Glomerular endothelial cell (primary cell): ENCODE results near the gene SLC25A23. TPM values are rescaled to one million over a fixed set of nuclear protein-coding genes. Genes with fewer than 3 reads are reported as not detected.
A peak's percentile ranks its signal among the peaks of the same experiment; 100 is the strongest.

Experiments
- DNase-seq: peaks from one replicate; pipeline ENCODE4 v3.0.0-alpha.2; 2011; ENCODE audit warnings: low read depth, low spot score; ENCODE audit errors: extremely low read depth
- total RNA-seq: library from RNA; depleted of rRNA; stranded (reverse); fragments of >200 nt; gene quantifications from 2 replicates; pipeline ENCODE4 v1.2.3, GENCODE V29; 2015

Gene SLC25A23
- total RNA-seq, 1 donor from 2014 or later, result 47.1 TPM

- DNase-seq, result no peak
Measured at GRCh38 chr19:6481541-6482342, 22.1 kb upstream of the SLC25A23 start, which contains the start of gene DENND1C. TSS of gene DENND1C (minus strand) at chr19:6481787. CDS start at chr19:6481695, 92 bp downstream.

- DNase-seq, result no peak
Measured at GRCh38 chr19:6480848-6481415, 21.3 kb upstream of the SLC25A23 start.

- DNase-seq, result no peak
Measured at GRCh38 chr19:6479836-6480398, 20.3 kb upstream of the SLC25A23 start.

- DNase-seq, result no peak
Measured at GRCh38 chr19:6478815-6479214, 19.2 kb upstream of the SLC25A23 start.

GRCh38 chr19:6476896-6477431 is 17.4 kb upstream of the SLC25A23 start:
- DNase-seq, result no peak

- peak; percentile 10 for DNase-seq
Measured at GRCh38 chr19:6476155-6476895, 16.7 kb upstream of the SLC25A23 start.

GRCh38 chr19:6475321-6476108 is 15.9 kb upstream of the SLC25A23 start:
- DNase-seq, result no peak

- no peak for DNase-seq
Measured at GRCh38 chr19:6473647-6474046, 14.1 kb upstream of the SLC25A23 start.

- no peak for DNase-seq
Measured at GRCh38 chr19:6472713-6473112, 13.1 kb upstream of the SLC25A23 start.

GRCh38 chr19:6471076-6471475 is 11.5 kb upstream of the SLC25A23 start:
- DNase-seq, result no peak

- DNase-seq, result no peak
Measured at GRCh38 chr19:6470173-6470572, 10.6 kb upstream of the SLC25A23 start.

- no peak for DNase-seq
Measured at GRCh38 chr19:6467384-6467783, 7.8 kb upstream of the SLC25A23 start.

GRCh38 chr19:6466526-6467248 is 7.1 kb upstream of the SLC25A23 start:
- DNase-seq, result no peak

GRCh38 chr19:6465663-6466062 is 6.1 kb upstream of the SLC25A23 start:
- DNase-seq, result no peak

GRCh38 chr19:6465006-6465405 is 5.4 kb upstream of the SLC25A23 start:
- no peak for DNase-seq

- DNase-seq, result no peak
Measured at GRCh38 chr19:6464070-6464873, 4.7 kb upstream of the SLC25A23 start, which contains the start of gene CRB3. TSS of gene CRB3 (plus strand) at chr19:6464271. CDS start at chr19:6464702, 431 bp downstream.

- DNase-seq, result peak; percentile 75
Measured at GRCh38 chr19:6460099-6460884, 700 bp upstream of the SLC25A23 start.
